Sigmoid colon (tissue), 7 donors: Measurements from ENCODE around the gene MTM1. TPM values are rescaled to one million over a fixed set of nuclear protein-coding genes. Genes with fewer than 3 reads are reported as not detected.

Experiments used
- DNase-seq: peaks from one replicate; pipeline ENCODE4 v3.0.0-alpha.2; 2019
- H3K27ac ChIP-seq, 4 donors: fragments of 200-600 bp; sonication (generic); one replicate each; pipeline ENCODE4 v1.5.1; 2016 to 2019; ENCODE audit warnings: mild to moderate bottlenecking in 1 of 4
- H3K27me3 ChIP-seq, 3 donors: fragments of 200-600 bp; sonication (generic); one replicate each; pipeline ENCODE4 v1.5.1; 2019; ENCODE audit warnings: mild to moderate bottlenecking in 1 of 3
- H3K36me3 ChIP-seq, 4 donors: fragments of 200-600 bp; sonication (generic); one replicate each; pipeline ENCODE4 v1.5.1; 2016 to 2019
- H3K4me1 ChIP-seq, 4 donors: fragments of 200-600 bp; sonication (generic); one replicate each; pipeline ENCODE4 v1.5.1; 2017 to 2019
- H3K4me3 ChIP-seq, 4 donors: fragments of 200-600 bp; sonication (generic); one replicate each; pipeline ENCODE4 v1.5.1; 2017 to 2019; ENCODE audit warnings: mild to moderate bottlenecking in 2 of 4, moderate library complexity in 1 of 4
- H3K9me3 ChIP-seq, 4 donors: fragments of 200-600 bp in 3 of 4; sonication (generic) in 3 of 4; one replicate each; pipeline versions ENCODE4 v1.5.1 to v1.6.1; 2013 to 2019
- EP300 ChIP-seq, 4 donors: sonication (generic); formaldehyde crosslinking; IDR thresholded peaks; one replicate each; pipeline ENCODE4 v1.6.1; 2017; ENCODE audit warnings: antibody characterized with exemption in 4 of 4
- POLR2A ChIP-seq, 2 donors: fragments of 450-650 bp; IDR thresholded peaks; one replicate each; pipeline ENCODE4 v1.6.1; 2016; ENCODE audit warnings: antibody characterized with exemption in 2 of 2, mild to moderate bottlenecking in 2 of 2, moderate library complexity in 2 of 2
- POLR2AphosphoS5 ChIP-seq, 4 donors: sonication (generic); formaldehyde crosslinking; IDR thresholded peaks; one replicate each; pipeline ENCODE4 v1.6.1; 2017; ENCODE audit warnings: antibody characterized with exemption in 4 of 4
- WGBS, 2 donors: extraction: QIAGEN DNeasy Blood & Tissue Kit; methylation state at CpG; one replicate each; pipeline ENCODE4 v1.1.7; 2013; 5-methylcytosine and 5-hydroxymethylcytosine counted together
- intact Hi-C: fragments of 100-400 bp; cut with DNase I; formaldehyde crosslinking; loops from one replicate; pipeline ENCODE4 v1.15.1; 2023
- polyA plus RNA-seq, 3 donors: library from polyadenylated mRNA; stranded (reverse); fragments of 200-250 nt; gene quantifications; one replicate each; pipeline ENCODE4 v1.2.3, GENCODE V29; 2013
- total RNA-seq, 4 donors: library from RNA; depleted of rRNA; stranded (reverse); fragments of >200 nt; gene quantifications; one replicate each; pipeline ENCODE4 v1.1.0, GENCODE V29; 2016
- TF ChIP-seq, protein P1 (sequence below), 4 experiments: fragments of 450-650 bp in 3 of 4; fragments of 200-600 bp in 1 of 4; IDR thresholded peaks; one replicate each; pipeline ENCODE4 v1.5.1; 2016 to 2019; ENCODE audit warnings: antibody characterized with exemption in 4 of 4, mild to moderate bottlenecking in 3 of 4, moderate library complexity in 2 of 4
- donor health status: healthy with polysubstance abuse.
- donor health status: Bipolar disorder and iron deficiency.
- donor health status: healthy.

Gene MTM1
- total RNA-seq (10 to 100 TPM; 14.4 to 23.5 (median 17.5) TPM), polyA plus RNA-seq (10 to 100 TPM; 13.1 to 30.1 (median 25.8) TPM)

DNA sequence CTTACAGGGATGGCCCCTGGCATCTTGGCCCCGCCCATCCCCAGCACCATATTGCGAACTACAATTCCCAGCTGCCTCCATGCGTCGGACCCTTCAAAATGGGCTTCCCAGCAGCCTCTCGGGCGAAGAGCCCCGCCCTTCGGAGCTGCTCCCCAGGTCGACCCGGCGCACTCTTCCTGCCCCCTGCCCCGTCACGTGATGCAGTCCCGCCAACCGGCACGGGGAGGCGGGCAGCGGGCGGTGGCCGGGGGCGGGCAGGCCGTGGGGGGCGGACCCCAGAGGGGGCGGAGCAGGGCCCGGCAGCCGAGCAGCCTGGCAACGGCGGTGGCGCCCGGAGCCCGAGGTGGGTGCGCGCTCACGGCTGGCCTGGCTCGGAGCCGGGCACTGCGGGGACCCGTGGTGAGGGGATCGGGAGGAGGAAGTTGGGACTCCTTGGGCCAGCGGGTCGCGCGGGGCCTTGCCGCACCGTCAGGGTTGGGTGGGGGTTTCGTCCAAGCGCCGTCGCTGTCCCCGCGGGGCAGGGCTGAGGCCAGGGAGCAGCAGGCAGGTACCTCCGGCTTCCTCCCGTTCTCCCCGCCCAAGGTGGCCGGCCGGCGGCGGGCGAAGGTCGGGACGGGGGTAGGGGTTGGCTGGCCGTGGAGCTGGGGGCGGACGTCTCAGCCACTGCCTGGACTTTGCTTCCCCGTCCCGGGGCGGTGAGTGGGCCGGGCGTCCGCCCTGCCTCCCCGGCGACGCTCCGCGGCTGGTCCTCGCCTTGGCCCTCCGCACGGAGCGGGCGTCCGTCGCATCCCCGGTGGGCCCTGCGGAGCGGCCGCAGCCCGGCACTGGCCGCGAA, at the start of gene MTM1:
Gene MTM1 (plus strand): TSS at position 302 of the 835 bp plus-strand sequence. CDS start 23,994 bp downstream, outside the sequence.
- TF ChIP-seq, protein P1, sequence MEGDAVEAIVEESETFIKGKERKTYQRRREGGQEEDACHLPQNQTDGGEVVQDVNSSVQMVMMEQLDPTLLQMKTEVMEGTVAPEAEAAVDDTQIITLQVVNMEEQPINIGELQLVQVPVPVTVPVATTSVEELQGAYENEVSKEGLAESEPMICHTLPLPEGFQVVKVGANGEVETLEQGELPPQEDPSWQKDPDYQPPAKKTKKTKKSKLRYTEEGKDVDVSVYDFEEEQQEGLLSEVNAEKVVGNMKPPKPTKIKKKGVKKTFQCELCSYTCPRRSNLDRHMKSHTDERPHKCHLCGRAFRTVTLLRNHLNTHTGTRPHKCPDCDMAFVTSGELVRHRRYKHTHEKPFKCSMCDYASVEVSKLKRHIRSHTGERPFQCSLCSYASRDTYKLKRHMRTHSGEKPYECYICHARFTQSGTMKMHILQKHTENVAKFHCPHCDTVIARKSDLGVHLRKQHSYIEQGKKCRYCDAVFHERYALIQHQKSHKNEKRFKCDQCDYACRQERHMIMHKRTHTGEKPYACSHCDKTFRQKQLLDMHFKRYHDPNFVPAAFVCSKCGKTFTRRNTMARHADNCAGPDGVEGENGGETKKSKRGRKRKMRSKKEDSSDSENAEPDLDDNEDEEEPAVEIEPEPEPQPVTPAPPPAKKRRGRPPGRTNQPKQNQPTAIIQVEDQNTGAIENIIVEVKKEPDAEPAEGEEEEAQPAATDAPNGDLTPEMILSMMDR (IDR thresholded peaks at IDR 0.05) = no peak
- TF ChIP-seq EP300 (IDR thresholded peaks at IDR 0.05) (peak in 1 of 4 donors; percentile 21), POLR2A (IDR thresholded peaks at IDR 0.05) (peak; percentile 28 to 58), POLR2AphosphoS5 (IDR thresholded peaks at IDR 0.05) (peak; percentile 67 to 90 (median 78))
- no peaks in the 10 kb centered on the region for H3K36me3 ChIP-seq
- H3K4me3 ChIP-seq = peak within 1 kb of the TSS; percentile 46 to 78 (median 74)
- H3K27ac ChIP-seq = peak within 1 kb of the TSS; percentile 85 to 91 (median 91)
- peaks cover 0 to 19% (median 7%) of the 10 kb centered on the region in 4 donors for H3K4me1 ChIP-seq
- intact Hi-C loops = loop anchor here (2.0 to 10.0 kb wide), 4 partner anchors 22 to 614 kb away; partner anchors contain the start of gene MAMLD1
- DNase-seq = peak; percentile 97
- no peaks in the 10 kb centered on the region for H3K27me3 ChIP-seq
- no peaks in the 10 kb centered on the region for H3K9me3 ChIP-seq
- 0 to 1% methylated on average over 89 of the region's 89 CpGs for WGBS, 2 donors

DNA sequence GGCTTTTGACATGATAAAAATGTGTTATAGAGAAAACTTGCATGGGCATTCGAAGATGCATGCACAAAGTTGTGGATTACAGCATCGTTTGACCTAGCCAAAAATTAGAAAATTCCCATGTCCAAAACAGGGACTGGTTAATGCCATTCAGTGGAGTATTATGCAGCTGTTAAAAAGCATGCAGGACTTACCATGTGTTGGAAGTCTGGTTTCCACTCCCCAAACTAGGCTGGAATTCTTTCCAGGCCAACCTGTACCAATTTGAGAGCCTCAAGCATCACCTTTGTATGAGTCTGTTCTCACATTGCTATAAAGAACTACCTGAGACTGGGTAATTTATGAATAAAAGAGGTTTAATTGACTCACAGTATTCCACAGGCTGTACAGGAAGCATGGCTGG, 45.9 kb upstream of the MTM1 start:
- Histone ChIP-seq H3K27me3 (no peaks in the 10 kb centered on the region), H3K27ac (no peak overlapping the region), H3K36me3 (no peaks in the 10 kb centered on the region), H3K4me3 (no peak overlapping the region), H3K9me3 (no peaks in the 10 kb centered on the region), H3K4me1 (no peaks in the 10 kb centered on the region)
- intact Hi-C loops = no loop called here
- WGBS, 2 donors = 87 to 93% methylated on average over 2 of the region's 2 CpGs
- TF ChIP-seq EP300 (IDR thresholded peaks at IDR 0.05) = no peak
- TF ChIP-seq, protein P1 (IDR thresholded peaks at IDR 0.05) = no peak
- no peak for TF ChIP-seq POLR2A (IDR thresholded peaks at IDR 0.05)
- TF ChIP-seq POLR2AphosphoS5 (IDR thresholded peaks at IDR 0.05) = no peak
- DNase-seq = no peak

DNA sequence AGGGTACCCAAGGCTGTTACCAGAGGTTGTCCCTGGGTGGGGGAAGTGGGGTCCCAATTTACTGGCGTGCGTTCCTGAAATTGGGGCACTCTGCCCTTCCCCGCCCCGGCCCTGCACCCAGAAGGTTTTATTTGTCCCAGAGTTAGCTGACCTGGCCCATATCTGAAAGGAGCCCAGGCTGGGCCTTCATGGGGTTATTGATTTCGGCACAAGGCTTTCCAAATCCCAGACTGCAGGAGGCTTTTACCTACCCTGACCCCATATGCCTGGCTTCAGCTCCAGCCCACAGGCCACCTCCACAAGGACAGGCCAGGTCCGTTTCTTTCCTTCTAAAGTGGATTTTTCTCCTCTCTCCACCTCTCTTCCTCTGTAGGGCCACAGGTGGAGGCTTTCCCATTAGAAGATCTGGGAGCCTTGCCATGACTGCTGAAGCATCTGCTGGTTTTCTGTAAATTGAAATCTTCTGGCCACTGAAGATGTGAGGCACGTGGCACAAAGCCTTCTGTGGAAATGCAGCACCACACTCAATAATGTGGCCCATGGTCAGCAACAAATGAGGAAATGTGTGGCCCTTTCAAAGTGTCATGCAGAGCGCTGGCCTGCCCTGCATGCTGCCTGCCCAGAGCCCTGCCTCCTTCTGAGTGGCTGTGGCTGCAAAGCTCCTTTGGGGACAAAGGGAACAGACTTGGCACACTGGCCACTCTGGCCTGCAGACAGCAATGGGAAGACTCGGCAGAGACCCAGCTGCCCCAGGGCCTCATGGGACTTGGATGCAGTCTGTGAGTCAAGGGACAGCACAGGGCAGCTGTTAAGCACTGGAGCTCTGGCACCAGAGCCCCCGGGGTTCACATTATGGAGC, 43.1 kb upstream of the MTM1 start:
- Histone ChIP-seq H3K36me3 (no peaks in the 10 kb centered on the region), H3K4me1 (no peaks in the 10 kb centered on the region), H3K27ac (no peak overlapping the region), H3K9me3 (no peaks in the 10 kb centered on the region), H3K4me3 (no peak overlapping the region), H3K27me3 (no peaks in the 10 kb centered on the region)
- no peak for DNase-seq
- TF ChIP-seq EP300 (IDR thresholded peaks at IDR 0.05) (no peak), POLR2AphosphoS5 (IDR thresholded peaks at IDR 0.05) (no peak), POLR2A (IDR thresholded peaks at IDR 0.05) (no peak)
- TF ChIP-seq, protein P1 (IDR thresholded peaks at IDR 0.05) = no peak
- 84 to 89% methylated on average over 10 of the region's 10 CpGs for WGBS, 2 donors
- intact Hi-C loops = no loop called here

DNA sequence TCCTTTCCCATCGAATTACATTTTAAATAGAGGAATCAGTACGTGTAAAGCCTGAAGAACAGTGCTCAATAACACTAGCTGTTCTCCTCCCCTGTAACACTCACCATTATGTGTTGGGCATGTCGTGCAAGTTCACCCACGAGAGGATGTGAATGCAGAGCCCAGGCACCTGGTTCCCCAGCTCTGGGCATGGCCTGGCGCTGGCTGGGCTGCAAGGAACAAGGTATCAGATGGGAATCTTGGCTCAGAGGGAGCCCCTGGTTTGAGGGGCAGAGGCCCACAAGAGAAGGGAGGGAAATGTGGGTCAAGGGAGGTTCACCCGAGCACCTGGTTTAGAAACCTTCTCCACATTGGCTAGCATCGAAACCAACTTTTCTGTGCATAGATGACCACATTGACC, 41.7 kb upstream of the MTM1 start:
- 82 to 94% methylated on average over 7 of the region's 7 CpGs for WGBS, 2 donors
- Histone ChIP-seq H3K27ac (no peak overlapping the region), H3K9me3 (no peaks in the 10 kb centered on the region), H3K4me3 (no peak overlapping the region), H3K27me3 (no peaks in the 10 kb centered on the region), H3K36me3 (no peaks in the 10 kb centered on the region), H3K4me1 (no peaks in the 10 kb centered on the region)
- TF ChIP-seq, protein P1 (IDR thresholded peaks at IDR 0.05) = no peak
- TF ChIP-seq EP300 (IDR thresholded peaks at IDR 0.05) = no peak
- TF ChIP-seq POLR2A (IDR thresholded peaks at IDR 0.05) = no peak
- TF ChIP-seq POLR2AphosphoS5 (IDR thresholded peaks at IDR 0.05) = no peak
- no peak for DNase-seq
- intact Hi-C loops = no loop called here
